GM19238 (cell line): ENCODE data around the gene OR2AT4.
"Not testable (repeated sequence)": the region's sequence is repeated elsewhere in the genome, so short reads cannot be mapped to it uniquely, and the experiment has no call there.

ENCODE experiments used
- DNase-seq: peaks from one replicate; pipeline ENCODE4 v3.0.0; 2011; ENCODE audit warnings: low spot score; ENCODE audit not compliant: insufficient read length

The OR2AT4 gene

GRCh38 chr11:75103380-75104026 is 6.8 kb upstream of the OR2AT4 start:
- no peak for DNase-seq

- no peak for DNase-seq
Observed at GRCh38 chr11:75101424-75102128, 4.9 kb upstream of the OR2AT4 start.

GRCh38 chr11:75100314-75100713 is 3.6 kb upstream of the OR2AT4 start:
- DNase-seq: peak; percentile 51

- DNase-seq: no peak
Observed at GRCh38 chr11:75099635-75100034, 3.0 kb upstream of the OR2AT4 start.

- not testable (repeated sequence) for DNase-seq
Observed at GRCh38 chr11:75098835-75099439, 2.3 kb upstream of the OR2AT4 start.

GRCh38 chr11:75098181-75098580 is 1.5 kb upstream of the OR2AT4 start:
- not testable (repeated sequence) for DNase-seq

GRCh38 chr11:75097173-75097557 is 489 bp upstream of the OR2AT4 start:
- no peak for DNase-seq

GRCh38 chr11:75094382-75094781 is 2.3 kb downstream of the OR2AT4 start:
- DNase-seq: not testable (repeated sequence)

GRCh38 chr11:75090671-75091177 is 6.0 kb downstream of the OR2AT4 start:
- no peak for DNase-seq

- no peak for DNase-seq
Observed at GRCh38 chr11:75087319-75088305, 9.1 kb downstream of the OR2AT4 start.

GRCh38 chr11:75084883-75085282 is 11.8 kb downstream of the OR2AT4 start:
- DNase-seq: no peak

- DNase-seq: no peak
Observed at GRCh38 chr11:75083217-75083605, 13.5 kb downstream of the OR2AT4 start.

GRCh38 chr11:75082601-75083216 is 14.0 kb downstream of the OR2AT4 start:
- no peak for DNase-seq

GRCh38 chr11:75079546-75079945 is 17.1 kb downstream of the OR2AT4 start:
- no peak for DNase-seq

- no peak for DNase-seq
Observed at GRCh38 chr11:75078233-75078632, 18.4 kb downstream of the OR2AT4 start.

GRCh38 chr11:75077316-75077715 is 19.4 kb downstream of the OR2AT4 start:
- no peak for DNase-seq

GRCh38 chr11:75076671-75077070 is 20.0 kb downstream of the OR2AT4 start:
- DNase-seq: no peak

- DNase-seq: no peak
Observed at GRCh38 chr11:75073459-75074190, 23.1 kb downstream of the OR2AT4 start.

- no peak for DNase-seq
Observed at GRCh38 chr11:75072582-75072981, 24.1 kb downstream of the OR2AT4 start.

- no peak for DNase-seq
Observed at GRCh38 chr11:75069473-75069872, 27.2 kb downstream of the OR2AT4 start.
